ENCODE data around the gene RAC3. TPM values are rescaled to one million over a fixed set of nuclear protein-coding genes. Genes with fewer than 3 reads are reported as not detected.

RAC3 gene
- total RNA-seq, 4 donors from 2014 or later = 0.42 to 2.0 TPM; not detected in 2

DNA sequence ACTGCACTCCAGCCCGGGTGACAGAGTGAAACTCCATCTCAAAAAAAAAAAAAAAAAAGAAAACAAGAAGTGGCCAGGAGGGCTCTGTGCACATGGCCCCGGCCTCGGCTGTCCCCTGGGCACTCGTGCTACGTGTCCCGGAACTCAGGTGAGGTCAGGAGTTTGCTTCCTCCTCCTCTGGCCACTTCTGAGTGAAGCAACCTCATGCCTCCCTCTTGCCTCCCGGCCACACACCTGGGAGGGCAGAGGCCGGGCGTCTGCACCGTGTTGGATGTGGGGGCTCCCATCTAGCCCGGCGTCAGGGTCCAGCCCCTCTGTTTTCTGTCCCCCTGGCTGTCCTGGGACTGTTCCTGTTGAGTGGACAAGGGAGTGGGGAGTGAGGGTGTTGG, 31.9 kb upstream of the RAC3 start:
- TF ChIP-seq, protein P1, sequence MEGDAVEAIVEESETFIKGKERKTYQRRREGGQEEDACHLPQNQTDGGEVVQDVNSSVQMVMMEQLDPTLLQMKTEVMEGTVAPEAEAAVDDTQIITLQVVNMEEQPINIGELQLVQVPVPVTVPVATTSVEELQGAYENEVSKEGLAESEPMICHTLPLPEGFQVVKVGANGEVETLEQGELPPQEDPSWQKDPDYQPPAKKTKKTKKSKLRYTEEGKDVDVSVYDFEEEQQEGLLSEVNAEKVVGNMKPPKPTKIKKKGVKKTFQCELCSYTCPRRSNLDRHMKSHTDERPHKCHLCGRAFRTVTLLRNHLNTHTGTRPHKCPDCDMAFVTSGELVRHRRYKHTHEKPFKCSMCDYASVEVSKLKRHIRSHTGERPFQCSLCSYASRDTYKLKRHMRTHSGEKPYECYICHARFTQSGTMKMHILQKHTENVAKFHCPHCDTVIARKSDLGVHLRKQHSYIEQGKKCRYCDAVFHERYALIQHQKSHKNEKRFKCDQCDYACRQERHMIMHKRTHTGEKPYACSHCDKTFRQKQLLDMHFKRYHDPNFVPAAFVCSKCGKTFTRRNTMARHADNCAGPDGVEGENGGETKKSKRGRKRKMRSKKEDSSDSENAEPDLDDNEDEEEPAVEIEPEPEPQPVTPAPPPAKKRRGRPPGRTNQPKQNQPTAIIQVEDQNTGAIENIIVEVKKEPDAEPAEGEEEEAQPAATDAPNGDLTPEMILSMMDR (IDR thresholded peaks at IDR 0.05 in 4 of 5, conservative IDR thresholded peaks at IDR 0.05 in 1 of 5) = no peak
- no peak for TF ChIP-seq POLR2A (IDR thresholded peaks at IDR 0.05)
- H3K27ac ChIP-seq = no peak overlapping the region
- H3K4me3 ChIP-seq = no peak overlapping the region
- ATAC-seq (no peak), DNase-seq (no peak)
- intact Hi-C loops (cut with DNase I; ENCODE audit: low total_unique reads) (no loop called here), in situ Hi-C loops (cut with MboI; ENCODE audit: low sequenced_read_pairs in 4 of 4) (no loop called here)
- peaks cover 35 to 67% of the 10 kb centered on the region in 2 donors for H3K4me1 ChIP-seq
- peaks cover 0 to 4% of the 10 kb centered on the region in 2 donors for H3K36me3 ChIP-seq
- H3K27me3 ChIP-seq = no peaks in the 10 kb centered on the region
- no peaks in the 10 kb centered on the region for H3K9me3 ChIP-seq

DNA sequence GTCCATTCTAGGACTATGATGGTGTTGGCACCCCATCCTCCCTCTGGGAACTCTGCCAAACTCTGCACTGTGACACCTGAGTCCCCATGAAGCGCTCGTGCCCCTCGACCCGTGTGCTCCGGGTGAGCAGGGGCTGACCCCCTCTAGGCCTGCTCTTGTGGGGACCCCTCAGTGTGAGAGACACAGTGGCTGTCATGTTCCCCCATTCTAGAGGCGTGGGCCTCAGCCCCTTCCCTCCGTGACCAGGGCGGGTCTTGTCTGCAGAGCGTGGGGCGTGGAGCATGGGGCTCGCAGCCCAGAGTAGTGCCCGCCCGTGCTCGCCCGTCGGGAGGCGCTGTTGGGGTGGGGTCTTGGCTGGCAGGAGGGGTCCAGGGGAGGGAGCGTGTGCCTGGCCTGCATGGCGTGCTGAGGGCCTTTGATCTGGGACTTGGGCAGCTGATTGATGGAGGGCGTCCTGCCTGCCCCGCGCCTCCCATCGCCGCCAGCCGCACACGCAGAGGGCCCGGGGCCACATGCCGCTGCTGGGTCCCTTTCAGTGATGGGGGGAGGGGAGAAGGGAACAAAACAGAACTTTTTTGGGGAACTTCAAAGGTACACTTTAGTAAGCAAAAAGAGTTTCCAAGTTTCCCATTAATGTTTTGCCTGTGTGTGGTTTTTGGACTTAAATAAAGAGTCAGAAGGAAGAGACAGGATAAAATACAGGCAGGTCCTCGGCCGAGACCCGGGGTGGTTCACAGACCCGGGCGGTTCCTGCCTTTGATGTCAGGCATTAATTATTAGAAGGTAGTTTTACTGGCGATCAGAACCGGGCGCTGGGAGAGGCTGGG, 31.3 kb upstream of the RAC3 start:
- H3K4me3 ChIP-seq = no peak overlapping the region
- no peaks in the 10 kb centered on the region for H3K27me3 ChIP-seq
- H3K4me1 ChIP-seq = peaks cover 35 to 67% of the 10 kb centered on the region in 2 donors
- peak overlapping the region in 2 of 4 donors; percentile 31 to 72 for H3K27ac ChIP-seq
- H3K36me3 ChIP-seq = peaks cover 0 to 4% of the 10 kb centered on the region in 2 donors
- in situ Hi-C loops (cut with MboI; ENCODE audit: low sequenced_read_pairs in 4 of 4) (no loop called here), intact Hi-C loops (cut with DNase I; ENCODE audit: low total_unique reads) (loop anchor here (10.0 kb wide), 1 partner anchor 75 kb away; no protein-coding TSS in a partner anchor)
- no peaks in the 10 kb centered on the region for H3K9me3 ChIP-seq
- no peak for TF ChIP-seq POLR2A (IDR thresholded peaks at IDR 0.05)
- TF ChIP-seq, protein P1 (IDR thresholded peaks at IDR 0.05 in 4 of 5, conservative IDR thresholded peaks at IDR 0.05 in 1 of 5) = no peak
- no peak for DNase-seq
- ATAC-seq = no peak

DNA sequence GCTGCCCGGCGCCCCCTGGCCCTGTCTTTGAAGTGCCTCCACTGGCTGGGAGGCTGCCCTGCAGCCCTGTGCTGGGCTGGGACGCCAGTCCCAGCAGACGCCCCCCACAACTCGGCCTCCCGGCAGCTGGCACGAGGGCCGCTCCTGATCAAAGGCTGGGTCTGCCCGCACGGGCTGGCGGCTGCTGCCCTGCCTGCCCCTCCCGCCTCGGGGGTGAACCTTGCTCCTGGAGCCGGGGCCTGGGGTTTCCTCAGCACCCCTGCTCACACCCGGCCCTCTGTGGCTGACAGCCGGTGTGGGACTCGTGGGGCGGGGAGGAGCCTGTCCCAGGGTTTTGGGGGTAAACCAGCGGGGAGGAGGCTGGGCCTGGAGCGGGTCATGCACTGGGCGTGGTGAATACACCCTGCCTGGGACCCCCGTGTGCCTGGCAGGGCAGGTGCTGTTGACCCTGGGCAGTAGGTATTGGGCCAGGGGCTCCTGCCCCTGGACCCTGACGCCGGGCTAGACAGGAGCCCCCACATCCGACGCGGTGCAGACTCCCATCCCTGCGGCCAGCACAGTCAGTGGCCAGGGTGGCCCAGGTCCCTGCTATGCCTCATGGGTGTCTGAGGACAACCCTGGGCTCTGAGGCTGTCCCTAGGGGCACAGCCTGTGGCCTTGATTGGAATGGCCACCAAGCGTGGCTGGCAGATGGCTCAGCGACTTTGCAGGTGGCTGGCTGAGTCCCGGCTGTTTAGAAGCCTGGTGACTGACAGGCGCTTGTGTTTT, 30.5 kb upstream of the RAC3 start:
- peak; percentile 49 to 58 for ATAC-seq
- intact Hi-C loops (cut with DNase I; ENCODE audit: low total_unique reads) = loop anchor here (10.0 kb wide), 1 partner anchor 74 kb away; no protein-coding TSS in a partner anchor
- Histone ChIP-seq H3K36me3 (peaks cover 0 to 4% of the 10 kb centered on the region in 2 donors), H3K27me3 (no peaks in the 10 kb centered on the region), H3K4me1 (peaks cover 35 to 68% of the 10 kb centered on the region in 2 donors), H3K4me3 (no peak overlapping the region), H3K9me3 (no peaks in the 10 kb centered on the region), H3K27ac (peak overlapping the region in 3 of 4 donors; percentile 26 to 72 (median 31))
- in situ Hi-C loops (cut with MboI; ENCODE audit: low sequenced_read_pairs in 4 of 4) = no loop called here
- TF ChIP-seq POLR2A (IDR thresholded peaks at IDR 0.05) = no peak
- TF ChIP-seq, protein P1 (IDR thresholded peaks at IDR 0.05 in 4 of 5, conservative IDR thresholded peaks at IDR 0.05 in 1 of 5) = no peak
- DNase-seq = peak in 1 of 2 donors; percentile 69

DNA sequence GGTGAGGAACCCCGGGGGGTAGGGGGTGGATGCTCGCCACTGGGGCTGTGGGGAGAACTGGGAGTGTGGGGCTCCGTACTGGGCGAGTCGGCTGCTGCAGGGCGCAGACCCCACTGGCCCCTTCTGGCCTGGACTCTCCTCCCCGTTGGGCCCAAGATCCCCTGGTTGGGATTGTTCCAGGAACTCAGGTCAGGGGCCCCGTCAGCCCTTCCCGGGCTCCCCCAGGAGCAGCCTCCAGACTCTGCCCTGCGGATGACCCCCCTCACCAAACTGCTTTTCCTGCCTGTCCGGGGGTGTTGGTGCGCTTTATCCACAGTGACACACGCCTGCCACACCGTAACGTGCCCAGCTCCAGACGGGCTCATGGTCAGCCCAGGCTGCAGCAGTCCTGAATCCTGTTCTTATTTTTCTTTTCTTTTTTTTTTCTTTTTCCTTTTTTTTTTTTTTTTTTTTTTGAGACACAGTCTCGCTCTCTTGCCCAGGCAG, 29.9 kb upstream of the RAC3 start:
- TF ChIP-seq, protein P1 (IDR thresholded peaks at IDR 0.05 in 4 of 5, conservative IDR thresholded peaks at IDR 0.05 in 1 of 5) = no peak
- Histone ChIP-seq H3K4me1 (peaks cover 35 to 73% of the 10 kb centered on the region in 2 donors), H3K27me3 (no peaks in the 10 kb centered on the region), H3K9me3 (no peaks in the 10 kb centered on the region), H3K27ac (peak overlapping the region in 2 of 4 donors; percentile 26 to 72), H3K36me3 (peaks cover 0 to 1% of the 10 kb centered on the region in 2 donors), H3K4me3 (no peak overlapping the region)
- intact Hi-C loops (cut with DNase I; ENCODE audit: low total_unique reads) (loop anchor here (10.0 kb wide), 1 partner anchor 73 kb away; no protein-coding TSS in a partner anchor), in situ Hi-C loops (cut with MboI; ENCODE audit: low sequenced_read_pairs in 4 of 4) (no loop called here)
- ATAC-seq (no peak), DNase-seq (no peak)

Data from gastrocnemius medialis (tissue), 4 donors.